RWPE2 (cell line): ENCODE data around the gene OTOG.

Experiments used
- ATAC-seq: fragments of 200-7000 bp; cut with Tn5 transposase; 3 replicates; pipeline ENCODE4 v1.9.1; 2021; ENCODE audit warnings: low read depth
- DNase-seq: peaks from one replicate; pipeline ENCODE4 v3.0.0-alpha.2; 2020; ENCODE audit warnings: low spot score
- H3K27ac ChIP-seq: fragments of 450-650 bp; 2 replicates; pipeline ENCODE4 v1.5.1; 2017; ENCODE audit warnings: mild to moderate bottlenecking; ENCODE audit not compliant: poor library complexity, severe bottlenecking
- H3K27me3 ChIP-seq: fragments of 250-450 bp; sonication (Bioruptor Pico); 2 replicates; pipeline ENCODE4 v1.5.1; 2021; ENCODE audit warnings: mild to moderate bottlenecking, moderate library complexity; ENCODE audit not compliant: insufficient read depth, poor library complexity, severe bottlenecking
- H3K36me3 ChIP-seq: fragments of 250-450 bp; sonication (Bioruptor Pico); 2 replicates; pipeline ENCODE4 v1.5.1; 2020; ENCODE audit warnings: low read depth, mild to moderate bottlenecking, moderate library complexity
- H3K4me1 ChIP-seq: fragments of 250-450 bp; sonication (Bioruptor Pico); 2 replicates; pipeline ENCODE4 v1.5.1; 2021; ENCODE audit warnings: mild to moderate bottlenecking, moderate library complexity; ENCODE audit not compliant: insufficient read depth, poor library complexity, severe bottlenecking
- H3K4me3 ChIP-seq: fragments of 250-450 bp; sonication (Bioruptor Pico); 2 replicates; pipeline ENCODE4 v1.5.1; 2021; ENCODE audit warnings: mild to moderate bottlenecking, moderate library complexity; ENCODE audit not compliant: severe bottlenecking
- H3K9me3 ChIP-seq: fragments of 250-450 bp; sonication (Bioruptor Pico); 2 replicates; pipeline ENCODE4 v1.5.1; 2021; ENCODE audit warnings: mild to moderate bottlenecking, moderate library complexity; ENCODE audit not compliant: severe bottlenecking
- CTCF ChIP-seq: fragments of 450-650 bp; IDR thresholded peaks from one replicate; pipeline ENCODE4 v1.5.1; 2017; ENCODE audit warnings: mild to moderate bottlenecking, moderate library complexity; ENCODE audit not compliant: poor library complexity, severe bottlenecking

OTOG gene

GRCh38 chr11:17633279-17633986, 86.4 kb downstream of the OTOG start:
- Histone ChIP-seq H3K27ac (no peak overlapping the region), H3K4me1 (no peaks in the 10 kb centered on the region), H3K36me3 (no peaks in the 10 kb centered on the region), H3K27me3 (peaks cover 4% of the 10 kb centered on the region), H3K4me3 (no peak overlapping the region), H3K9me3 (no peaks in the 10 kb centered on the region)
- TF ChIP-seq CTCF: no peak
- no peak for DNase-seq
- no peak for ATAC-seq

GRCh38 chr11:17633987-17634775, 87.1 kb downstream of the OTOG start:
- TF ChIP-seq CTCF: no peak
- ATAC-seq (no peak), DNase-seq (no peak)
- Histone ChIP-seq H3K4me1 (no peaks in the 10 kb centered on the region), H3K9me3 (no peaks in the 10 kb centered on the region), H3K36me3 (no peaks in the 10 kb centered on the region), H3K27me3 (no peaks in the 10 kb centered on the region), H3K4me3 (no peak overlapping the region), H3K27ac (no peak overlapping the region)

- no peak overlapping the region for H3K27ac ChIP-seq
- no peaks in the 10 kb centered on the region for H3K36me3 ChIP-seq
- no peak for DNase-seq
- no peak overlapping the region for H3K4me3 ChIP-seq
- no peaks in the 10 kb centered on the region for H3K27me3 ChIP-seq
- no peak for TF ChIP-seq CTCF
- no peak for ATAC-seq
- H3K9me3 ChIP-seq: no peaks in the 10 kb centered on the region
- no peaks in the 10 kb centered on the region for H3K4me1 ChIP-seq
Observed at GRCh38 chr11:17634776-17635550, 87.9 kb downstream of the OTOG start.

- no peak for TF ChIP-seq CTCF
- no peak for ATAC-seq
- Histone ChIP-seq H3K27ac (no peak overlapping the region), H3K36me3 (no peaks in the 10 kb centered on the region), H3K9me3 (no peaks in the 10 kb centered on the region), H3K27me3 (no peaks in the 10 kb centered on the region), H3K4me1 (no peaks in the 10 kb centered on the region), H3K4me3 (no peak overlapping the region)
- DNase-seq: no peak
Observed at GRCh38 chr11:17635551-17635938, 88.5 kb downstream of the OTOG start.
